CD1c-positive myeloid dendritic cell (primary cell): ENCODE data around the gene EIF5A.
A peak's percentile ranks its signal among the peaks of the same experiment; 100 is the strongest.
"Not testable (repeated sequence)": the region's sequence is repeated elsewhere in the genome, so short reads cannot be mapped to it uniquely, and the experiment has no call there.

Experiments
- DNase-seq: peaks from one replicate; pipeline ENCODE4 v3.0.0-alpha.2; 2016; ENCODE audit errors: extremely low spot score

The EIF5A gene

GRCh38 chr17:7330638-7331015 lies 23.2 kb downstream of the EIF5A start:
- DNase-seq = no peak

GRCh38 chr17:7332111-7332510 lies 24.7 kb downstream of the EIF5A start:
- no peak for DNase-seq

GRCh38 chr17:7332600-7333069 lies 25.2 kb downstream of the EIF5A start:
- DNase-seq = not testable (repeated sequence)

- DNase-seq = no peak
Measured at GRCh38 chr17:7334938-7335538, 27.6 kb downstream of the EIF5A start.

GRCh38 chr17:7335765-7336164 lies 28.3 kb downstream of the EIF5A start:
- DNase-seq = not testable (repeated sequence)

- DNase-seq = peak; percentile 59
Measured at GRCh38 chr17:7336240-7337175, 29.1 kb downstream of the EIF5A start, which contains the start of gene ACAP1. Gene ACAP1 (plus strand): TSS chr17:7336529. CDS start chr17:7336735, 206 bp downstream.

- not testable (repeated sequence) for DNase-seq
Measured at GRCh38 chr17:7337600-7337999, 30.2 kb downstream of the EIF5A start.

- peak; percentile 8 for DNase-seq
Measured at GRCh38 chr17:7340179-7340578, 32.8 kb downstream of the EIF5A start.

GRCh38 chr17:7341842-7342241 lies 34.4 kb downstream of the EIF5A start:
- no peak for DNase-seq

- no peak for DNase-seq
Measured at GRCh38 chr17:7343250-7343649, 35.8 kb downstream of the EIF5A start.

- DNase-seq = no peak
Measured at GRCh38 chr17:7346761-7347614, 39.6 kb downstream of the EIF5A start.

- DNase-seq = no peak
Measured at GRCh38 chr17:7347630-7348477, 40.4 kb downstream of the EIF5A start.

GRCh38 chr17:7348478-7349242 lies 41.2 kb downstream of the EIF5A start:
- no peak for DNase-seq

- peak; percentile 90 for DNase-seq
Measured at GRCh38 chr17:7351665-7352502, 44.5 kb downstream of the EIF5A start, which contains the start of gene KCTD11. Gene KCTD11 (plus strand): TSS chr17:7352162.

- no peak for DNase-seq
Measured at GRCh38 chr17:7352503-7352889, 45.1 kb downstream of the EIF5A start.

- DNase-seq = no peak
Measured at GRCh38 chr17:7352910-7353635, 45.6 kb downstream of the EIF5A start.

- DNase-seq = no peak
Measured at GRCh38 chr17:7354262-7354843, 46.9 kb downstream of the EIF5A start.

- no peak for DNase-seq
Measured at GRCh38 chr17:7355053-7355452, 47.6 kb downstream of the EIF5A start, which contains the start of gene TMEM95. Gene TMEM95 (plus strand): TSS chr17:7355156. CDS start chr17:7355205, 49 bp downstream.
